GM18909 (cell line): Measurements from ENCODE around the gene NTN5.
"Not testable (repeated sequence)": the region's sequence is repeated elsewhere in the genome, so short reads cannot be mapped to it uniquely, and the experiment has no call there.

Experiments used
- ATAC-seq: cut with Tn5 transposase; IDR thresholded peaks from one replicate; pipeline ENCODE4 v1.9.1; 2021; ENCODE audit warnings: mild to moderate bottlenecking; ENCODE audit not compliant: unreplicated experiment, poor library complexity

NTN5 gene

DNA sequence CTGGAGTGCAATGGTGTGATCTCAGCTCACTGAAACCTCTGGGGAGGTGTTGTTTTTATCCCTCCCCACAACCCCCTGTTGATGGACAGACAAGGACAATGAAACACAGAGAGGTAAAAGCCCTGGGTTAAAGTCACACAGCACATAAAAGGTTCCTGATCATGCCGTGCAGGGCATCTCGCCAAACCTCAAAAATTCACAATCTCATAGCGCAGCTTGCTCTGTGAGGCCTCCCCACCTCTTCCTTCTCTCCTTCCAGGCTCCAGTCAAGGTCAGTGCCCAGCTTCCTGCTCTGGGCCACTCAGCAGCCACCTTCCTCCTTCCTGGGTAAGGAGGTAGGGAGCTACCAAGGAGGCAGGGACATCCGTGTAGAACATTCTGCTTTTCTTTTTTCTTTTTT lies 25.2 kb upstream of the NTN5 start:
- ATAC-seq: no peak

DNA sequence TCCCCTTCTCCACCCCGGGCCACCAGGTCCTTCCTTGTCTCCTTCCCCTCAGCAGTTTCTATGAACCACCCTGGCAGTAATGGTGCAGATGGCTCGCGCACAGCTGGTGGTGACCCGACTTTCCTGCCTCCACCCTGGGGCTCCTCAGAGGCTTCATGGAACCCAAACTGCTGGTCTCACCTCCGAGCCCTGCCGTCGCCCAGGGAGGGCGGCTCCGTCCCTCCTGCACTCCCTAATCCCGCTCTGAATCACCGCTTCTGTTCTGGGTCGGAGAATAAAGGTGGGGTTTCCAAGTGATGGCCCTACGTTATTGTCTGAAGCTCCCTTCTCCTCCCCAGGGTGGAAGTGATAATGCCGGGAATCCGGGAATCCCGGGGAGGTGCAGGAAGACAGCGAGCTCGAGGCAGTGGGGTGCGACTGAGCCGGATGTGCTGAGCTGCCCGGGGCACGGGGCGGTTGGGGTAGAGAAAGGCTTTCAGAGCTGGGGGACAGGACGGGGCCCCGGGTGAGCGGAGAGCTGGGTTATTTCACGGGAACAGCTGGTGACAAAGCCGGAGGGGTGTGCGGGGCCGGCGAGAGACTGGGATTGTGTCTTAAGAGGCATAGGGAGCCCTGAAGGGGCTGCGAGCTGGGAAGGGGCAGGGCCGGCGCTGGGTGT lies 23.7 kb upstream of the NTN5 start:
- no peak for ATAC-seq

DNA sequence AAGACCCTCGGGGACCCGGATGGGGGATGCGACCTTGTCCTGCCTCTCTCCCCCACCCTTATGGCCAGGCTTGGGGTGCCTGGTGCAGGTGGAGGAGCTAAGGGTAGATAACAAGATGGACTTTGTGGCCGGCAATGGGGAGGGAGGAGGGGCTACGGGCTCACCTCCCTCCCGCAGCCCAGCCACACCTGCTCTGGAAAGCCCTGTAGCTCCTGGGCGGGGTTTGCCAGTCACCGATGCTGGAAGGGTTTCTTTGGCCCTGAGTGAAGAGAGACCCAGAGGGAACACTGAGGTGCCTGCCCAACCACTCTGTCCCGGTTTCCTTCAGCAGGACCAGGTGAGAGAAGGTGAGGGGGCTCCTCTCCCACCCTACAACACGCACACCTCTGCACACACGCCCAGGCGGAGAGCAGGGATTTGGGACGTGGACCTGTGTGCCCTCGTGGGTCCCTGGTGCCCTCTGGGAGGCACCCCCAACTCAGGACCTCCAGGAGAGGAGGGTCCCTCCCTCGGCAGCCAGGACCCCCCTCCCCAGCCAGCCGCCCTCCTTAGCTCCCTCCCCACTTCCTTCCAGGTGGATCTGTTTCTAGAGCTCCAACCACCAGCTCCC lies 23.0 kb upstream of the NTN5 start, which contains the start of gene FUT2:
TSS of gene FUT2 (plus strand) at position 229 of the 610 bp plus-strand sequence. CDS start 6,986 bp downstream, outside the sequence.
- no peak for ATAC-seq

GRCh38 chr19:48693629-48694028 lies 20.8 kb upstream of the NTN5 start:
- ATAC-seq: not testable (repeated sequence)

DNA sequence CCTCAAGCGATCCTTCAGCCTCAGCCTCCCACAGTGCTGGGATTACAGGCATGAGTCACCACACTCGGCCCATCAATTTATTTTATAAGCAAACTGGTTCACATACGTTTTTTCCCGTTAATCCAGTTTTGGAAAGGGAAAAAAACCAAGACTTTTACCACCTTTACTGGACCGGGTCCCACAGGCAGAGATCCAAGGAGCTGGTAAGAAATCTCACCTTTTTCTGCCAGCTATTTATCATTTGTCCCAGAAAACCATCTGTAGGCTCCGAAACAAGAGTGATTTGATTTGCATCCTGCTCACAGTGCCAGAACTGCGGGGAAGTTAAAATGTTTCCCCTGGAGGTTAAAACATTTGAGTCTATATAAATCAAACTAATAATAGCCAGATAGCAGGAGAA lies 16.6 kb upstream of the NTN5 start:
- no peak for ATAC-seq

GRCh38 chr19:48687776-48688175 lies 15.0 kb upstream of the NTN5 start:
- ATAC-seq: no peak

DNA sequence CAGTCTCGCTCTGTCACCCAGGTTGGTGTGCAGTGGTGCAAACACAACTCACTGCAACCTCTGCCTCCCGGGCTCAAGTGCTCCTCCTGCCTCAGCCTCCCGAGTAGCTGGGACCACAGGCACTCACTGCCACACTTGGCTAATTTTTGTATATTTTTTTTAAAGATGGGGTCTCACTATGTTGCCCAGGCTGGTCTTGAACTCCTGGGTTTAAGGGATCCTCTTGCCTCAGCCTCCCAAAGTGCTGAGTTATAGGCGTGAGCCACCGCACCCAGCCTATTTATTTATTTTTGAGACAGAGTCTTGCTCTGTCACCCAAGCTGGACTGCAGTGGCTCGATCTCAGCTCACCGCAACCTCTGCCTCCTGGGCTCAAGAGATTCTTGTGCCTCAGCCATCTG lies 13.8 kb upstream of the NTN5 start:
- not testable (repeated sequence) for ATAC-seq

DNA sequence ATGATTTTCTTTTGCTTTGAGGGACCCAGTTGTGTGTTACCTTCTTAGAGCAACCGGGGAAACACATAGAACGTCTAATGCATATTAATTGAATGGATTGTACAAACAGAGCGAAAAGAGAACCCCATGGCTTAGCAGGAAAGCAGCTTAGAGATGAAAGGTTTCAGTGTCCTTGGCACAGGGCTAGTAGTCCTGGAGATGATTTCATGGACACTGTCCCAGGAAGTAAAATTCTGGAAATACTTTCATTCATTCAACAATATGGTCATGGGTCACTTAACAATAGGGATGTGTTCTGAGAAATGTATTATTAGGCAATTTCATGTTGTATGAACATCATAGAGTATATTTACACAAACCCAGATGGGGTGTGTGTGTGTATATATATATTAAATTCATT lies 13.3 kb upstream of the NTN5 start:
- no peak for ATAC-seq

- ATAC-seq: no peak
Observed at GRCh38 chr19:48685583-48685982, 12.8 kb upstream of the NTN5 start.

DNA sequence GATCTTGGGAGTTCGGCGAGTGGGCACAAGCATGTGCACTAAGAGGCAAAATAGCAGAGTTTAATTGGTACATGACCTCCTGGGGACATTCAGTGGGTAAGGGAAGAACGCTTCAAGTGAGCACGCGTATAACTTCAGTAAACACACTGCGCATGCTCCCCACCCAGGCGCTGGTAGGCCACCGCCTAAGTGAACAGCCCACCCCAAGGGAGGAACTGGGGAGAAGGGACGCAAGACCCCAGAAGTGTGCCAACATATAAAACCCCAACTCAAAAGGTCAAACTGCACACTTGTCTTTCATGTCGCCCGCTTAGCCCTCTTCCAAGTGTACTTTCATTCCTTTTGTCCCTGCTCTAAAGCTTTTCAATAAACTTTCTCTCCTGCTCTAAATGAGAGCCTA lies 10.5 kb upstream of the NTN5 start:
- ATAC-seq: no peak

- ATAC-seq: no peak
Observed at GRCh38 chr19:48681127-48681470, 8.3 kb upstream of the NTN5 start.

- ATAC-seq: no peak
Observed at GRCh38 chr19:48680436-48681126, 7.8 kb upstream of the NTN5 start.

- not testable (repeated sequence) for ATAC-seq
Observed at GRCh38 chr19:48680006-48680405, 7.2 kb upstream of the NTN5 start.

- no peak for ATAC-seq
Observed at GRCh38 chr19:48678201-48678600, 5.4 kb upstream of the NTN5 start.

- ATAC-seq: no peak
Observed at GRCh38 chr19:48676887-48677286, 4.1 kb upstream of the NTN5 start.

GRCh38 chr19:48676487-48676886 lies 3.7 kb upstream of the NTN5 start:
- ATAC-seq: no peak

- no peak for ATAC-seq
Observed at GRCh38 chr19:48674921-48675824, 2.4 kb upstream of the NTN5 start.

GRCh38 chr19:48674216-48674809 lies 1.5 kb upstream of the NTN5 start:
- no peak for ATAC-seq

DNA sequence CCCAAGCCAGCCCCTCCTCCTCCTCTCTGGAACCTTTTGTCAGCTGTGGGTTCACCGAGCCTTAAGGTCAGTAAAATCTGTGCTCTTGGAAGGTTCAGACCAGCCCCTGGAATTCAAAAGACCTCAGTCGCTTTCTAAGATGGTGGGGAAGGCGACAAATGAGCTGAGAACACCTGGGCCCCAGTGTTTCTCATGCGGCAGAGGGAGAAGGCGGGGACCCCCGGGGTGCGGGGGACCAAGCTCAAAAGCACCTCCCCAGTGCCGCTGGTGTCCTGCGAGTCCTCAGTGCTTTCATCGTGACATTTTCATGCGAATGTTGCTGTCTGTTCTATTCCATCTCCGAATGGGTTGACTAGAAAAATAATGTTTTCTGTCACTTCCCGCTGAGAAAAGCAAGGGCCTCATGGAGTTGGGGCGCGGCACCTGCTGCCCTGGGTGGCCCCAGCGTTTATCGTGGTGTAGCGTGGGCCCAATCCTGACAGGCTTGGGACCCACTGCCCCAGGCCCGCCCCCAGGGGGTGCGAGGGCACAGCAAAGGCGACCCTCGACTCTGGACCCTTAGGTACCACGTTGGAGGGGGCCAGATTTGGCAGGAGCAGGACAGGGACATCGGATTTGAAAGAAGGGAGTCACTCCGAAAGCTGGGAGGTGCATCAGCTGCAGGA lies 751 bp upstream of the NTN5 start:
- ATAC-seq: no peak
